ENCODE data around the gene CENPU. TPM values are rescaled to one million over a fixed set of nuclear protein-coding genes. Genes with fewer than 3 reads are reported as not detected.

Gene CENPU
- total and polyA plus RNA-seq, 8 donors: 0.60 to 2.9 (median 1.1) TPM

DNA sequence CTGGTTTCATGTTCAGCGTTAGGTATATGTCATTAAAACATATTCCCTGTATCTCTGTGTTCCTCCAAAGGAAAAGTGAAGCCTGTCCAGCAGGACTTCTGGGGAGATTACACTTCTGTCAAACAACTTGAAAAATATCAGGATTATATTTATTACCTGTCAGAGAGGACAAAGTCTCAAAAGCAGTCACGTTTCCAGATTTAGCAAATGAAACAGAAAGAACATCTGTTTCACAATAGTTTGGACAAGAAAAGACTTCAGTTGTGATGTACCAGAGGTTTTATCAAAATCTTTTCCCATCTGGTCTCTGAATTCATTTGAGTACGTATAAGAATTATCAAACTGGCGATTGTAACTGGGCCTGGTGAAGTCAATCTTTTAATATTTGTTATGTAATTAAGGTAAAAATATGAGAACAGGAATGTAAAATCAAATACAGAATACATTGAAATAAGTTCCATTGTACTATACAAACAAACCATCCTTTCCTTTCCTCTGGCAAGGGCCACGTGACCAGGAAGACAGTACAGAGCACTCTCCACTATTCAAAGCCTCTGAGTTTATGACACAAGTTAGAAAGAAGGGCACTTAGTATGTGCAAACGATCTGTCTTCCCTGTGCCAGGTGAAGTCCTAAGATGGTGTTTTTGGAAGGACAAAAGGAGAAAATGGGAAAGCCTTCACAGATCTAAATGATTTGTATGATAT is 87.8 kb downstream of the CENPU start:
- intact Hi-C loops (cut with DNase I): no loop called here
- WGBS, 2 donors: 38% methylated on average over 6 of the region's 6 CpGs
- no peak for TF ChIP-seq CTCF (IDR thresholded peaks at IDR 0.05)

GRCh38 chr4:184644553-184645307 is 89.2 kb downstream of the CENPU start:
- ATAC-seq: no peak
- no peak for TF ChIP-seq CTCF (IDR thresholded peaks at IDR 0.05)
- WGBS, 2 donors: 85 to 95% methylated on average over 9 of the region's 9 CpGs
- no peak overlapping the region for H3K4me3 ChIP-seq
- intact Hi-C loops (cut with DNase I): no loop called here
- no peak overlapping the region for H3K27ac ChIP-seq
- DNase-seq: no peak
- H3K9me3 ChIP-seq: no peaks in the 10 kb centered on the region
- H3K4me1 ChIP-seq: peaks cover 12 to 30% (median 20%) of the 10 kb centered on the region in 3 donors
- H3K27me3 ChIP-seq: no peaks in the 10 kb centered on the region
- no peaks in the 10 kb centered on the region for H3K36me3 ChIP-seq
- no peak for FAIRE-seq

More for the DNA sequence above, 87.8 kb downstream of the CENPU start:
- no peak overlapping the region for H3K4me3 ChIP-seq
- H3K36me3 ChIP-seq: no peaks in the 10 kb centered on the region
- no peaks in the 10 kb centered on the region for H3K9me3 ChIP-seq
- no peak for DNase-seq
- H3K27ac ChIP-seq: no peak overlapping the region
- FAIRE-seq: no peak
- ATAC-seq: no peak
- no peaks in the 10 kb centered on the region for H3K27me3 ChIP-seq
- H3K4me1 ChIP-seq: peaks cover 10 to 35% (median 25%) of the 10 kb centered on the region in 3 donors

Other genes starting within 250 kb of the CENPU start
- 10 to 100 TPM in 1 of 6 donors, 1 to 10 TPM in 5; 3.6 to 13.6 (median 6.3) TPM for gene CASP3, start 84.6 kb downstream of the CENPU start, total RNA-seq
- gene CASP3, start 84.6 kb downstream of the CENPU start, polyA plus RNA-seq: 1 to 10 TPM; 4.8 to 8.1 TPM
- 10 to 100 TPM in 1 of 6 donors, 1 to 10 TPM in 5; 3.3 to 10.2 (median 6.0) TPM for gene PRIMPOL, start 84.4 kb downstream of the CENPU start, total RNA-seq
- gene PRIMPOL, start 84.4 kb downstream of the CENPU start, polyA plus RNA-seq: 10 to 100 TPM; 20.0 to 22.8 TPM
- gene ACSL1, start 91.9 kb upstream of the CENPU start, total RNA-seq: 10 to 100 TPM; 16.0 to 39.4 (median 20.9) TPM
- 10 to 100 TPM; 18.5 to 22.4 TPM for gene ACSL1, start 91.9 kb upstream of the CENPU start, polyA plus RNA-seq

Measured in pancreas (tissue), 10 donors.